Daoy (cell line): Measurements from ENCODE around the gene HPN. TPM values are rescaled to one million over a fixed set of nuclear protein-coding genes. Genes with fewer than 3 reads are reported as not detected.
A peak's percentile ranks its signal among the peaks of the same experiment; 100 is the strongest.

Source experiments
- DNase-seq: peaks from one replicate; pipeline ENCODE4 v3.0.0-alpha.2; 2015; ENCODE audit warnings: low read depth
- total RNA-seq: library from RNA; depleted of rRNA; stranded (reverse); fragments of >200 nt; shearing (Covaris generic); gene quantifications from 2 replicates; pipeline ENCODE4 v1.2.3, GENCODE V29; 2014

HPN gene
- total RNA-seq, 1 experiment from 2014 or later, result not detected

DNA sequence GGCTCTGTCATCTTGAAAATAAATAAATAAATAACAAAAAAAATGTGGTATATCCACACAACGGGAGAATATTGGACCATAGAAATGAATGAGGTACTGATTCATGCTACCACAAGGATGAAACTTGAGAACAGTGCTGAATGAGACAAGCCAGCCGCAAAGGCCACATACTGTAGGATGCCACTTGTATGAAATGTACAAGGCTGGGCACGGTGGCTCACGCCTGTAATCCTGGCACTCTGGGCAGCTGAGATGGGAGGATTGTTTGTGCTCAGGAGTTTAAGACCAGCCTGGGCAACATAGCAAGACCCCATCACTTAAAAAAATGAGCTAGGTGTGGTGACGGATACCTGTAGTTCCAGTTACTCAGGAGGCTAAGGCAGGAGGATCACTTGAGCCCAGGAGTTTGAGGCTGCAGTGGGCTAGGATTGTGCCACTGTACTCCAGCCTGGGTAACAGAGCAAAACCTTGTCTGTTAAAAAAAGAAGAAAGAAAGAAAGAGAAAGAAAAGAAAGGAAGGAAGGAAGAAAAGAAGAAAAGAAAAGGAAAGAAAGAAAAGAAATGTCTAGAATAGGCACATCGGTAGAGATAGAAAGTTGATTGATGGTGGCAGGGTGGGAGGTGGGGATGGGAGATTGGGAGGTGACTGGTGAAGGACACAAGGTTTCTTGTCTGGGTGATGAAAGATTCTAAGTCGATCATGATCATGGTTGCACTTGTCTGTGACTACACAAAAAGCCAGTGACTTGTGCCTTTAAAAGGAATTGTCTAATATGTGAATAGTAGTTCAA is 20.3 kb downstream of the HPN start:
- DNase-seq, result peak; percentile 78

DNA sequence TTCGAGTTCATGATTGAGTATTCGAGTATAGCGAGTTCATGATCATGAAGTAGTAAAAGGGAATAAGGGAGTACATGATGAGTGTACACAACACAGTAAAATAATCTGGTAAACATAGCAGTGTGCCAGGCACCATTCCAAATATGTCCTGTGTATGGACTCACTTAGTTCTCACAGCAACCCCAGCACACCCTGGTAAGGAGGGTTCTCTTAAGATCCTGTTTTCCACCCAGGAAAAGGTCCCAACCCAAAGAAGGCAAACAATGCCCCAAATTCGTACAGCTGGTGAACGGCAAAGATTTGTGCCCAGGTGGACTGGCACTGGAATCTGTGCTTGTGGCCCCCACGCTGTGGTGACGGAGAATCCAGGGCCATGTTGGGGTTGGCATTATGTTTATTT is 21.4 kb downstream of the HPN start:
- DNase-seq, result no peak

DNA sequence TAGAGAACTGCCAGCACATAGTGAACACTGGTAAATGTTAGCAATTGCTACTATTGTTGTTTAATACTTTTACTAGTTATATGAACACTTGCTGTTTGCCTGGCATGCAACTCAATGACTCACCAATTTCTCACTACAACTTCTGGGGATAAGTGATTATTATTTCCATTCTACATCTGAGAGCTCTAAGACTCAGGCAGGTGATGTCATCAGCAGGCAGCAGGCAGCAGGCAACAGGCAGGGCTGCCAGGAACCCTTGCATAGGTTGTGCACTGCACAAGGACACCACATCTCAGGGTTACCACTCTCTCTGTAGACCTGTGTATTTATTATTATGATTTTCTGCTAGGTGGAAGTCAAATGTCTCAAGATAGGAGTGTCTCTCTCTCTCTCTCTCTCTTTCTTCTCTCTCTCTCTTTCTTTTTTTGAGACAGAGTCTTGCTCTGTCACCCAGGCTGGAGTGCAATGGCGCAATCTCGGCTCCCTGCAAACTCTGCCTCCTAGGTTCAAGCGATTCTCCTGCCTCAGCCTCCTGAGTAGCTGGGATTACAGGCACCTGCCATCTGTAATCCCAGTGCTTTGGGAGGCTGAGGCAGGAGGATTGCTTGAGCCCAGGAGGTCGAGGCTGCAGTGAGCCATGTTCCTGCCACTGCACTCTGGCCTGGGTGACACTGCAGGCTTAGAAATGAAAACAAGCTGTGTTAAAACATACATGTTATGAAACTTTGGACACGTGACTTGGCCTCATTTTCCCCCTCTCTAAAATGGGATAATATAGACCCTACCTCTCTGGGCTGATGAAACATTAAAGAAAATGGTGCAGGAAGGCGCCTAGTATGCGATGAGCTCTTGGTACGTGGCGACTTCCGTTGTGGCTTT is 22.7 kb downstream of the HPN start:
- peak; percentile 57 for DNase-seq

DNA sequence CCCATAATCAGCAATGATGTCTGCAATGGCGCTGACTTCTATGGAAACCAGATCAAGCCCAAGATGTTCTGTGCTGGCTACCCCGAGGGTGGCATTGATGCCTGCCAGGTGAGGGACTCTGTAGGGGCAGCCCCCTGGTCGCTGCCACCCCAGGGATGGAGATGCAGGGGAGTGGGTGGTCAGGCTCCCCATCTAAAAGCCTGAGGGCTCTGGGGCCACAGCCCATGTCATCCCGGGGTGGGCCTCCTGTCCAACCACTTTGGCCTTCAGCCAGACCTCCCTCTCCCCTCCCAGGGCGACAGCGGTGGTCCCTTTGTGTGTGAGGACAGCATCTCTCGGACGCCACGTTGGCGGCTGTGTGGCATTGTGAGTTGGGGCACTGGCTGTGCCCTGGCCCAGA is 24.1 kb downstream of the HPN start:
- DNase-seq, result no peak

DNA sequence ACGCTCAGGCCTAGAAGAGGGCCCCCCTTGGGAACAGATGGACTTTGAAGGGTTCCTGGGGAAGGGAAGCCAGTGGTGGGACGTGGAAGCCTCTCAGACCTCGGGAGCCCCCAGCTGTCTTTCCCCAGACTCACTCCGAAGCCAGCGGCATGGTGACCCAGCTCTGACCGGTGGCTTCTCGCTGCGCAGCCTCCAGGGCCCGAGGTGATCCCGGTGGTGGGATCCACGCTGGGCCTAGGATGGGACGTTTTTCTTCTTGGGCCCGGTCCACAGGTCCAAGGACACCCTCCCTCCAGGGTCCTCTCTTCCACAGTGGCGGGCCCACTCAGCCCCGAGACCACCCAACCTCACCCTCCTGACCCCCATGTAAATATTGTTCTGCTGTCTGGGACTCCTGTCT is 24.6 kb downstream of the HPN start:
- no peak for DNase-seq

DNA sequence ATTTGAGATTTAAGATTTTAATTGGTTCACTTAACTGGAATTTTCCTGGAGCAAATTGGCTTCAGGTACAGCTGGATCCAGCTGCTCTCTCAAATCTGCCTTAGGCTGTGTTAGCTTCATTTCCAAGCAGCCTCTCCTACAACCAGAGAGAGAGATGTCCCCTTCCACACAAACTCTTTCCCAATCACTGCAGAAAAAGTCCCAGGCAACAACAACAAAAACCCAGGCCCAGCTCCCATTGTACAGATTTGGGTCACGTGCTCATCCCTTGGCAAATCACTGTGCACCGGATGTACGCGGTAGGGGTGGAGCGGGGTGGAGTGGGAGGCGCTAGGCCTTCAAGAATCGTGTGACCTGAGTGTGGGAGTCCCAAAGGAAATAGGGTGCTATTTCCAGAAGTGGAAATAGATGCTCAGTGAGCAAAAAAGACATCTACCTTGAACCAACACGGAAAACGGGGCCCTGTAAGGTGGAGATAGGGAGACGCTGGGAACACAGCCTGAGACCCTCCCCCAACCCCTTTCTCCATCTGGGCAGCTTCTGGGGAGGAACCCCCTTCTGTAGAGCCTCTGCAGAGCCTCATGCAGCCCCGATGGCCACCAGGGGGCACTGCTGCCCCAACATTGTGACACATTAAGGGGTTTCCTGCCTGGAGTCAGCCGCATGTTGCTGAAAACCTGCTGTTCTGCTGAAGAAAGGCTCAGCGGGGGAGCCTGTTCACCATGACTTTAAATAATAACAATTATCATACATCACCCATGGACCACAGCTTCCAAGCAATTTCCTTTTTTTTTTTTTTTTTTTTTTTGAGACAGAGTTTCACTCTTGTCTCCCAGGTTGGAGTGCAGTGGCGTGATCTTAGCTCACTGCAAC is 25.4 kb downstream of the HPN start:
- DNase-seq, result peak; percentile 92

DNA sequence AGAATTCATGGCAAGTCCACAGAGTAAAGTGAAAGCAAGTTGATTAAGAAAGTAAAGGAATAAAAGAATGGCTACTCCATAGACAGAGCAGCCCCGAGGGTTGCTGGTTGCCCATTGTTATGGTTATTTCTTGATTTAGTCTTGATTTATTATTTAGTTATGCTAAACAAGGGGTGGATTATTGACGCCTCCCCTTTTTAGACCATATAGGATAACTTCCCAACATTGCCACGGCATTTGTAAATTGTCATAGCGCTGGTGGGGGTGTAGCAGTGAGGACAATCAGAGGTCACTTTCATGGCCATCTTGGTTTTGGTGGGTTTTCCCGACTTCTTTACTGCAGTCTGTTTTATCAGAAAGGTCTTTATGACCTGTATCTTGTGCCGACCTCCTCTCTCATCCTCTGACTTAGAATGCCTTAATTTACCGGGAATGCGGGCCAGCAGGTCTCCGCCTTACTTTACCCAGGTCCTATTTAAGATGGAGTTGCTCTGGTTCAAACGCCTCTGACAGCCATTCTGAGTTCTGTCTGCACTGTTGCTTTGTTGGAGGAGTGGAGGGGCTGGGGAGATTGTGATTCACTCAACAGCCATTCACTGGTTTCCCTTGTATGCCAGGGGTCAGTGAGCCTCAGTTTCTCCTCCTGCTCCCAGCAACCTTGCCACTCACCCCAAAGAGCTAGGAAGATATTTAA is 27.6 kb downstream of the HPN start:
- DNase-seq, result no peak

DNA sequence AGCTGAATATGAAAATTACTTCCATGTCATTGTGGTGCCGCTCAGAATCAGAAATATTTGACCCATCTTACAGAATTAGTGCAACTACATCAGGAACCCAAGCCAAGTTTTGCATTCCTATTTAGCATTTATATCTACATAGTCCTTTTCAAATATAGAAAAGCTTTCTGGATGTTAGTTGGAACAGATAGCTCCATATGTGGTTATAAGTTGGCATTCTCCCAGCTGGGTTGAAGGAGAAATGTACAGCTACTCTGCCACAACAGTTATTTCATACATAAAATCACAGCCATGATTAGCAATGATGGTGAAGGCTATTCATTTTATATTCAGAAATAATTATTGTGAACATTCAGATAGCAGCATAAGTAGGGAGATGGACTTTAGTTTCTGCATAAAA is 28.2 kb downstream of the HPN start:
- DNase-seq, result no peak

DNA sequence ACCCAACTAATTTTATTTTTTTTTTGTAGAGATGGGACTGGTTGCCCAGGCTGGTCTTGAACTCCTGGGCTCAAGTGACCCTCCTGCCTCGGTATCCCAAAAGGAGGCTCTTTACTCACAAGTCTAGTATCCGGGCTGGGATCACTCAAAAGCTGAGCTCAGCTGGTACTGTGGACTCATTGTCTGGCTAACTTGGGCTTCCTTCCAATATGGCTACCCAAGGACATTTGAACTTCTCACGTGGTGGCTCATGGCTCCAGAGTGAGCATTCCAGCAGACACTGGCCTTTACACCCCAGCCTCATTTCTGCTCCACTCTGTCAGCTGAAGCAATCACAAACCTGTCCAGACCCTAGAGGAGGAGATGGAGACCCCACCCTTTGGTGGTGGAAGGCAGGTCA is 28.9 kb downstream of the HPN start:
- DNase-seq, result no peak

DNA sequence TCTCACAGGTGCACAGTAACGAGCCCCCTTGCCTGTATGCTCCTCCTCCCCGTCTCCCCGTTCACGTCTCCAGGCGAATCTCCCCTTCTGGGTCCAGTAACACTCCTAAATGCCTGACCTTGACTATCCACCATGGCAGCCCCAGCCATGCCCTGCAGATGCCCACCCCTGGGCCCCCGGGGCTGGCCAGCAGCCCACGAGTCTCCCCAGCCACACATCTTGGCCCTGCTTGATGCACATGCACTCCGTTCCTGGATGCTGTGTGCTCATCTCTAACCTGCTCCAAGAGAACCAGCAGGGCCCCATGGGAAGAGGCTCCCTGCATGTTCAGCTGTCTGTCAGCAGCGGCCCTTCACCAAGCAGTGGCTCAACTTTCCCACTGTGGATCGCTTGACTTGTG is 32.0 kb downstream of the HPN start:
- no peak for DNase-seq

DNA sequence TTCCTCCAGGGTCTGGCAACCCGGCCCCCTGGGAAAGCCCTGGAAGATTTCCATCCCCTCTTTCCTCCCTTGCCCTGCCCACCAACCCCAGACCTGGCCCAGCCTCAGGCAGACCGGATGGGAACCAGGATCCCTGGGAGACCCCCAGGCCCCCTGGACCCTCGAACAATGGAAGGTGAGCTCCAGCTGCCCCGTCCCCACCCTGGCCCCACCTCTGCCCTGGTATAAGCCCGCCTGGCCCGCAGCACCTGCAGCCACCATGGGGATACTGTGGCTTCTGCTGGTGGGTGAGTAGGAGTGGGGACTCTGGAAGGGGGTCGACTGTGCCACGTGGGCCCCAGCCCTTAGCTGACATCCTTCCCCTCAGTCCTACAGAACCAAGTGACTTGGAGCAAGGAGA is 32.4 kb downstream of the HPN start:
- no peak for DNase-seq

DNA sequence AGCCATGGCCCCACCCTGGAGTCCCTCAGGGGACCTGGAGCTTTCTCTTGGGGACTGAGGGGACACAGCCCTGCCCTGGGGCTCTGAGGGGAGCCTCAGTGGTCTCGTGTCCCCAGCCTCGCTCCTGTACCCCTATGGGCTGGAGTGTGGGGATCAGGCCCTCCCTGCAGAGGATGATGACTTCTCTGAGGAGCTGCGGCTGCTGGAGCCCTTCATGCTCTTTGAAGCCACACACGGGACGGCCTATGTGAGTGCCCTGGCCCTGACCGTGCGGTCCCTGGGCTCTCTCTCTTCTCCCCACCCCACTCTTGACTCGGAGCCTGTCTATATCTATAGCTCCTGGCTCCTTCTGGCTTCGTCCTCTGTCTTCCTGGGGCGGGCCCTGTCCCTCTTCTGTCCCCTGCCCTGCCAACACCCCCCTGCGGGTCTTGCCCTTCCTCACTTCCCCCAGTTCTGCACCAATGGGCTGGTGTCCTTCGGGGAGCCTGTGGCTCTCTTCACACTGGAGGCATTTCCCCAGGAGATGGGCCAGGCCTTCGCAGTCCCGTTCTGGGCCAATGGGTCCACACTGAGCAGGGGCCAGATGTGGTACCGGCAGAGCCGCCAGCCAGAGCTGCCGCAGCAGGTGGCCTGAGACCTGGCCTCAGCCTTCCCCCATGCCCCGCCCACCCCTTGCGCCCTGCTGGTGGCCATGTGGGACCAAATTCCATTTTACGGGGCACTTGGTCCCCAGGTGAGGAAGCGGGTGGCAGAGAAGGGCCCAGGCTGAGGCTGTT is 33.1 kb downstream of the HPN start:
- no peak for DNase-seq

DNA sequence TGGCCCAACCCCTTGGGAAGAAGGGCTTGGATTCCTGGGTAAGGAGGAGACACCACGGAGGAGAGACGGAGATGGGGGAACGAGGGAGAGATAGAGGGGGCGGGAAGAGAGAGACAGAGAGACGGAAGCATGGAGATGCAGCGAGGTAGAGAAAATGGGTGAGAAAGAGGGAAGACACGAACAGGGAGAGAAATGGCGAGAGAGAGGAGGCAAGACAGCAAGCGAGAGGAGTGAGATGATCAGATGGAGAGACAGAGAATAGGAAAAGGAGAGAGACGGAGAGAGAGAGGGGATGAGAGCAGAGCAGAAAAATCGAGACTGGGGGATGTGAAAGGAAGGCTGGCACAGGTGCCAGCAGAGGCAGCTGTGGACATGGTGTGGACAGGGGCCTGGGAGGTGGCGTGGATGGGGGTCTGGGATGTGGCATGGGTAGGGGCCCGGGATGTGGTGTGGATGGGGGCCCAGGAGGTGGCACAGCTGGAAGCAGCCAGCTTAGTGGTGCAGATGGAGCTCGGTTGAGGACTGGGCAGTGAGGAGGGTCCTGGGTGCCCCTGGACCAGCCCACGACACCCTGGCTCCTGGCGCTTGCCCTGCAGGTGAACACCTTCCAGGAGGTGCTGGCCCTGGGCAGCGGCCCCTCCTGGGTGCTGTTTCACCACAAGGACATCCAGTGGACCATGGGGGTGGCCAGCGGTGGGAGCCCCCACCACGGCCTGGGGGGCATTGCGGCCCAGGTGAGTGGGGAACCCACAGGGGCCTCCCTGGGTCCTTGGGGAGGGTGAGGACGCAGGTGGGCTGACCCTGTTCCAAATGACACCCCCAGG is 33.9 kb downstream of the HPN start:
- DNase-seq, result no peak

DNA sequence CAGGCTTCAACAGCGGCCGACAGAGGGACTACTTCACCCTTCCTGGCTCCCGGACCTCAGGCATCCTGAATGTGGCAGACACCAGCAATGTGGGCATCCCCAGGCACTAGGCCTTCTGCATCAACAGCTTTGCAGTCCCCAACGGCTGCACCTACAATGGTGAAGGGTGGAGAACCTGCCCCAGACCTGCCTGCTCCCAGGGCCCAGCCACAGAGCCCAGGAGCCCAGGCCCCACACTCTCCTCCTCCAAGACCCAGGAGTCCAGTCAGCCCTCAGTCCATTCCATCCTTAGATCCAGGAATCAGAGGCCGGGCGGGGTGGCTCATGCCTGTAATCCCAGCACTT is 34.5 kb downstream of the HPN start:
- DNase-seq, result no peak

DNA sequence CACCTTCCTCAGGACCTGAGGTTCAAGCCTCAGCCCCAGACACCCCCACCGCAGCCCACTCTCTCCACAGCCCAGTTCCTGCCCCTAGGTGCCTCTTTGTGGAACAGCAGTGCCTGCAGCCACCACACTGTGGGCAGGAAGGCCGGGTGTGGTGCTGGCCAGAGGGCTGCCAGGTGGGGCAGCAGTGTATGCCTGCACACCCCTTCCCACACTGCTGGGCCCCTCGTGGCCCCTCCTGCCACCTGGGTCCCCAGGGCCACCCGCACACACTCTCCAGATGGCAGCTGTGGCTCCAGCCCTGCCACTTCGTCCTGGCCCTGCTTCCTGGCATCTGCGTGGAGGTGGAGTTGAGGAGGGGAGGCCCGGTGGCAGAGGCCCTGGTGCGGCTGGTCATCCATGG is 35.1 kb downstream of the HPN start:
- DNase-seq, result no peak

DNA sequence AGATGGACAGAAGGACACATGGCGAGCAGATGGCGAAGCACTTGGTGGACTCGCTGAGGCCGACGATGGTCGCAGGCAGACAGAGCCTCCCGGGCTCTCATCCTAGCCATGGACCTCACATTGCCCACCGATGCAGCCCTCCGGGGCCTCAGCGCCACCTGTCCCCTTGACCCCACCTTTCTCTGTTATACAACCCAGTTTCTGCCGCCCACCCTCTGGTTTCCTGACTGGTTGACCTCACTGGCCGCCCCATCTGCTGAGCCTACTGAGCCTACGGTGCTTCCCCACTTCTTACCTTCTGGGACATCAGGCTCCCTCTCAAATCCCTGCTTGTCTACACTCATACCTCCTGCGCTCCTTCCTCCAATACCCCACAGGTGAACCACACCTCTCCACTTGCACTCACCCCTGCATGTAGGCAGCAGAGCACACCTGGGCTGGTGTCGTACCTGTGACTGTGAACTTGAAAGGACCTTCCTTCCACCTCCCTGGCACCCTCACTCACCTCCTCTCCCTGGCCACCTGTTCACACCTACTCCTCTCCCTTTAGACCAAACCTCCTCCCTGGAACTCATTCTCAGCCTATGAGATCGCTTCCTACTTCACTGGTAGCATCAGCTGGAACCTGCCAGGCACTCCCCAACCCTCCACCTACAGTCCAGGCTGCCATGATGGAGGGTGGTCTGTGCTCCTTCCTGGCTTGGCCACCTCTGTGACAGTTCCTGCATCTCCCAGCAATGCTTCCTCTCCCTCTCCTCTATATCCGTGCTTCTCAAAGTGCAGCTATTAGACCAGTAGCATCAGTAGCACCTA is 36.1 kb downstream of the HPN start:
- DNase-seq, result no peak

DNA sequence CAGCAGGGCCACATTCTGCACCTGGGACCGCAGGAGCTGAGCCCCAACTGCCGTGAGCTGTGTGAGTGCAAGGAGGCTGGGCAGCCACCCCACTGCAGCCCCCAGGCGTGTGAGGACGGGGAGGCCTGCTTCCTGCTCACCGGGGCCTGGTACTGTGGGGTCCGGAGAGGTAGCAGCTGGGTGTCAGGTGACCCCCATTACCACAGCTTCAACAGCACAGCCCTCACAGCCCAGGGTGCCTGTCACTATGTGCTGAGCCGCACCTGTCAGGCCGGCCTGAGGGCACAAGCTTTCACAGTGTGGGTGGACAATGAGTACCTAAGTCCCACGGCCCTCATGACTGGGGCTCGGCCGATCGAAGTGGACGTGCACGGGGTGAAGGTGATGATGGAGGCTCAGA is 38.3 kb downstream of the HPN start:
- no peak for DNase-seq

DNA sequence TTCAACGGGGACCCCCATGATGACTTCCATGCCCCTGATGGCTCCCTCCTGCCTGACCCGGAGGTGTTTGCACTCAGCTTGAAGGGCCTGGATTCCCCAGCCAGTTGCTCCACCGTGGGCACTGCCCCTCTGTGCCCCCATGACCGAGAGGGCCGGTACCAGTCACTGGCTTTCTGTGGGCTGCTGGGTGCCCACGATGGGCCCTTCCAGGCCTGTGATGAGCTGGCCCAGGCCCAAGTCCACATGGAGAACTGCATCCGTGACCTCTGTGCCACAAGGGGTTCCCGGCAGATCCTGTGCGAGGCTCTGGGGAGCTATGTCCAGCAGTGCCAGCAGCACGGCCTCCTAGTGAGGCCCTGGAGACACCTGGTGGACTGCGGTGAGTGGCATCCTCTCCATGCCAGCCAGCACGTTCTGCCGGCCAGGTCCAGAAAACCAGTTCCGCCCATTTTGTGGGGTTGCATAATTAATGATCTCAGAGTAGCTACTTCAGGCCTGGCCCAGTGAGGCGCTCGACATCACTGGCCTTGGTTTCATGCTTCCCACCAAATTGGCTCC is 39.2 kb downstream of the HPN start:
- no peak for DNase-seq

DNA sequence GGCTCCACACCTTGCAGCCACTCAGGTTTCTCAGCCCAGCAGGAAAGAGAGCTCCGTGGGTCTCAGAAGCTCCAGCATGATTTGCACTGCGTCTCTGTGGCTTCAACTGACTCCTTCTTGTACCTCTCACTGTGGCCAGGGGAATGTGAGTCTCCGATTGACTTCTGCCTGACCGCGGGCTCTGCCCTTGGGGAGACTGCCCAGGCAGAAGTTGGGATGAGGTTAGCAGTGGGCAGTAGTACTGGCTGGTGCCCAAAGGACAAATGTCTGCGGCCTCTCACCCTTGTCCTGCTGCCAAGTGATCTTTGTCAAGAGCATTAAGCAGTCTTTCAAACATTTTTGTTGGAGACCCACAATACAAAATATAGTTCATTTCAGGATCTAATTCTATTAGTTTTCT is 39.7 kb downstream of the HPN start:
- no peak for DNase-seq
